DND-41 (cell line): ENCODE data around the gene USP10.

Experiments used
- ATAC-seq: fragments of 200-7000 bp; cut with Tn5 transposase; 3 replicates; pipeline ENCODE4 v1.9.1; 2021; ENCODE audit warnings: low read depth; ENCODE audit not compliant: insufficient read depth
- DNase-seq: peaks from one replicate; pipeline ENCODE4 v3.0.0-alpha.2; 2020
- H2AFZ ChIP-seq: 2 replicates; pipeline ENCODE4 v1.6.0; 2012; ENCODE audit warnings: low read depth, low read length
- H3K27ac ChIP-seq: 2 replicates; pipeline ENCODE4 v1.5.1; 2012; ENCODE audit warnings: low read length, inconsistent platforms
- H3K27me3 ChIP-seq: fragments of 200-600 bp; sonication (generic); 2 replicates; pipeline ENCODE4 v1.6.0; 2012; ENCODE audit warnings: low read length, mild to moderate bottlenecking, inconsistent platforms; ENCODE audit not compliant: insufficient read depth, poor library complexity
- H3K36me3 ChIP-seq: 2 replicates; pipeline ENCODE4 v1.5.1; 2012; ENCODE audit warnings: low read length, inconsistent platforms; ENCODE audit not compliant: insufficient read depth
- H3K4me1 ChIP-seq: 2 replicates; pipeline ENCODE4 v1.5.1; 2012; ENCODE audit warnings: mild to moderate bottlenecking, low read length; ENCODE audit not compliant: insufficient read depth
- H3K4me2 ChIP-seq: 2 replicates; pipeline ENCODE4 v1.6.0; 2012; ENCODE audit warnings: mild to moderate bottlenecking, moderate library complexity, low read length, inconsistent platforms; ENCODE audit not compliant: insufficient read depth
- H3K4me3 ChIP-seq, 2 experiments: fragments of 200-600 bp in 1 of 2; shearing (Covaris generic) in 1 of 2; 2 replicates each; pipeline ENCODE4 v1.5.1; 2012 to 2016; ENCODE audit warnings: inconsistent platforms in 2 of 2, low read length in 2 of 2, mild to moderate bottlenecking in 2 of 2, low read depth in 1 of 2, moderate library complexity in 1 of 2
- H3K79me2 ChIP-seq: 2 replicates; pipeline ENCODE4 v1.6.0; 2012; ENCODE audit warnings: low read length, inconsistent platforms; ENCODE audit not compliant: insufficient read depth
- H3K9ac ChIP-seq: 2 replicates; pipeline ENCODE4 v1.6.0; 2012; ENCODE audit warnings: low read depth, mild to moderate bottlenecking, inconsistent platforms, low read length, moderate library complexity
- H3K9me3 ChIP-seq: 2 replicates; pipeline ENCODE4 v1.5.1; 2012; ENCODE audit warnings: low read length, moderate library complexity, mild to moderate bottlenecking, inconsistent platforms; ENCODE audit not compliant: insufficient read depth, severe bottlenecking
- H4K20me1 ChIP-seq: 2 replicates; pipeline ENCODE4 v1.6.0; 2012; ENCODE audit warnings: low read length; ENCODE audit not compliant: insufficient read depth
- EZH2 ChIP-seq: IDR thresholded peaks from 3 replicates; pipeline ENCODE4 v1.6.1; 2012; ENCODE audit warnings: borderline replicate concordance, low read depth, mild to moderate bottlenecking, moderate library complexity, low read length, inconsistent platforms; ENCODE audit not compliant: severe bottlenecking
- TF ChIP-seq, protein P1 (sequence below): IDR thresholded peaks from 2 replicates; pipeline ENCODE4 v1.5.1; 2012; ENCODE audit warnings: borderline replicate concordance, low read length, moderate library complexity, mild to moderate bottlenecking; ENCODE audit not compliant: poor library complexity, severe bottlenecking; ENCODE audit errors: extremely low read depth

Gene USP10

DNA sequence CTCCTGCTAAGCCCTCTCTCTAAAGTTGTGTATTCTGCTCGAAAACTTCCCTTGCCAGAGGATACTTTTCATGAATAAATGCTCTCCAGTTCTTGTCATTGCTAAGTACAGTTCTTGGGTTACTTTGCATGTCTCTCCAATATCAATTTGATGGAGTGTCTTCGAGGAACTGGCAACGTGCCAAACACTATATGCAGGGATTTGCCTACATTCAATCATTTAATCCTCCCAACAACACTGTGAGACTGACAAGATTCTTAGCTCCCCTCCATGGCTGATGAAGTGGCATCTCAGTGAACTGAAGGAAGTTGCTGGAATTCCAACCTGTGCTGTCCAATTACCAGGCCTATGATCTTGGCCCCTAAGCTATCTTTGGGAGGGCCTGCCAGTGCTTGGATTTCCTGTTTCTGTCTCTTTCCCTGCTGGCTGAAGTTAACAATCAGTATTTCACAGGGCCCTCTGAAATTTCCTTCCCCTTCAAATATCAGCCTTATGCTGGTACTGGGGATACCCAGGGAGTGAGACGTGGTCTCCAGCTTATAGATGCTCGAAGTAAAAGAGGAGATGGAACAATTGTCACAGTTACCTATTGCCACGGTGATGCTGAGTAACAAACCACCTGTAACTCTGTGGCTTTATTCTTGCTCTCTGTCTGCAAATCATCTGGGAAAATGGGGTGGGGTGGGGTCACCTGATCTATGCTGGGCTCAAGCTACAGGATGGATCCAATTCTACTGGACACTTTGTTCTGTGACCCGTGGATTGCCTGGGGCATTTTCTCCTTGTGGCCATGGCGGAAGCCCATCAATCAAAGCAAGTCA is 100.6 kb downstream of the USP10 start:
- Histone ChIP-seq H3K27ac (no peak overlapping the region), H3K4me2 (no peak overlapping the region), H3K36me3 (no peaks in the 10 kb centered on the region), H3K27me3 (no peaks in the 10 kb centered on the region), H3K9me3 (no peaks in the 10 kb centered on the region), H3K9ac (no peak overlapping the region), H3K4me1 (no peaks in the 10 kb centered on the region), H3K79me2 (no peaks in the 10 kb centered on the region), H4K20me1 (no peaks in the 10 kb centered on the region), H2AFZ (no peak overlapping the region), H3K4me3 (no peak overlapping the region)
- no peak for TF ChIP-seq EZH2
- TF ChIP-seq, protein P1, sequence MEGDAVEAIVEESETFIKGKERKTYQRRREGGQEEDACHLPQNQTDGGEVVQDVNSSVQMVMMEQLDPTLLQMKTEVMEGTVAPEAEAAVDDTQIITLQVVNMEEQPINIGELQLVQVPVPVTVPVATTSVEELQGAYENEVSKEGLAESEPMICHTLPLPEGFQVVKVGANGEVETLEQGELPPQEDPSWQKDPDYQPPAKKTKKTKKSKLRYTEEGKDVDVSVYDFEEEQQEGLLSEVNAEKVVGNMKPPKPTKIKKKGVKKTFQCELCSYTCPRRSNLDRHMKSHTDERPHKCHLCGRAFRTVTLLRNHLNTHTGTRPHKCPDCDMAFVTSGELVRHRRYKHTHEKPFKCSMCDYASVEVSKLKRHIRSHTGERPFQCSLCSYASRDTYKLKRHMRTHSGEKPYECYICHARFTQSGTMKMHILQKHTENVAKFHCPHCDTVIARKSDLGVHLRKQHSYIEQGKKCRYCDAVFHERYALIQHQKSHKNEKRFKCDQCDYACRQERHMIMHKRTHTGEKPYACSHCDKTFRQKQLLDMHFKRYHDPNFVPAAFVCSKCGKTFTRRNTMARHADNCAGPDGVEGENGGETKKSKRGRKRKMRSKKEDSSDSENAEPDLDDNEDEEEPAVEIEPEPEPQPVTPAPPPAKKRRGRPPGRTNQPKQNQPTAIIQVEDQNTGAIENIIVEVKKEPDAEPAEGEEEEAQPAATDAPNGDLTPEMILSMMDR: no peak
- ATAC-seq: no peak
- no peak for DNase-seq

DNA sequence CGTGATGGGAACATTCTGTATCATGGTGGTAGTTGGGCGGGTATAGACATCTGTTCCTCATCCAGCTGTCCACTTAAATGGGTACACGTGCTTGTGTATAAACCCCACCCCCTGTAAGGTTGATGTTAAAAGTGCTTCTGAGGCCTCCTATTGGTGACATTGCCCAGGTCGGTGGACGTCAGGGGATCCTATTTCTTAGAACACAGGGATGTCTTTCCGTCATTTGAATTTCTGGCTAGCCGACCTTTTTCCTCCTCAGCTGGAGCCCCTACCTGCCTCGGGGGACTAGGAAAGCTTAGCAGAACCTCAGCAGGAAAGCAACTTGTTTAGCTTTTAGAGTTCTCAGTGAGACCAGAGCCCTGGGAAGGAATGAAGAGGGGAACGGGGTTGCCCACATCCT is 103.3 kb downstream of the USP10 start:
- no peaks in the 10 kb centered on the region for H3K9me3 ChIP-seq
- H3K4me1 ChIP-seq: no peaks in the 10 kb centered on the region
- ATAC-seq (no peak), DNase-seq (no peak)
- no peak overlapping the region for H3K27ac ChIP-seq
- no peak overlapping the region for H3K4me2 ChIP-seq
- H3K36me3 ChIP-seq: no peaks in the 10 kb centered on the region
- TF ChIP-seq, protein P1: no peak
- no peak for TF ChIP-seq EZH2
- H3K4me3 ChIP-seq: no peak overlapping the region
- H3K79me2 ChIP-seq: no peaks in the 10 kb centered on the region
- no peak overlapping the region for H2AFZ ChIP-seq
- H4K20me1 ChIP-seq: no peaks in the 10 kb centered on the region
- no peak overlapping the region for H3K9ac ChIP-seq
- no peaks in the 10 kb centered on the region for H3K27me3 ChIP-seq

DNA sequence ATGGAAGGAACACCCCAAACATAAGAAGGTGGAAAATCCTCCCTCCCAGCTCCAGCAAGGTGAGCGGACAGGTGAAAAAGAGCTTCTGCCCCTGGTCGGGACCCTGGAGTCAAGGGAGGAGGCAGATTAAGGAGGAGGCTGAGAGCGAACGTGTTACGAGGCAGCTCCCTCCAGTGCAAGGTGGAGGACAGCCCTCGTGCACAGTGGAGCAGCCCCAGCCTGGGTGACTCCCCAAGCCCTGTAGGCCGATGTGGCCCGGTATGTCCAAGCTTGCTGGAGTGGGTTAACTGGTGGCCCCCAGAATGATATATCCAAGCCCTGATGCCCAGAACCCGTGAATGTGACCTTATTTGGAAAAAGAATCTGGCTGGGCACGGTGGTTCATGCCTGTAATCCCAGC is 104.5 kb downstream of the USP10 start:
- H3K4me2 ChIP-seq: no peak overlapping the region
- TF ChIP-seq EZH2: no peak
- TF ChIP-seq, protein P1: no peak
- no peaks in the 10 kb centered on the region for H3K4me1 ChIP-seq
- no peak overlapping the region for H2AFZ ChIP-seq
- no peak overlapping the region for H3K27ac ChIP-seq
- no peaks in the 10 kb centered on the region for H3K27me3 ChIP-seq
- H3K9me3 ChIP-seq: no peaks in the 10 kb centered on the region
- H3K79me2 ChIP-seq: no peaks in the 10 kb centered on the region
- H3K9ac ChIP-seq: no peak overlapping the region
- no peak for DNase-seq
- ATAC-seq: no peak
- no peak overlapping the region for H3K4me3 ChIP-seq
- no peaks in the 10 kb centered on the region for H4K20me1 ChIP-seq
- no peaks in the 10 kb centered on the region for H3K36me3 ChIP-seq
